H9 (cell line): ENCODE results near the gene CDH4. TPM values are rescaled to one million over a fixed set of nuclear protein-coding genes. Genes with fewer than 3 reads are reported as not detected.

ENCODE experiments used
- DNase-seq: peaks from one replicate; pipeline ENCODE4 v3.0.0-alpha.2; 2017
- H2AFZ ChIP-seq: one replicate; pipeline ENCODE4 v1.6.1; 2013; ENCODE audit warnings: mild to moderate bottlenecking, low read length, control low read depth, moderate library complexity
- H2AK5ac ChIP-seq: 2 replicates; pipeline ENCODE4 v1.6.1; 2013; ENCODE audit warnings: low read length, control low read depth, mixed read lengths; ENCODE audit not compliant: insufficient read length
- H2BK120ac ChIP-seq: one replicate; pipeline ENCODE4 v1.6.1; 2013; ENCODE audit warnings: low read depth, mild to moderate bottlenecking, low read length, control low read depth, inconsistent platforms; ENCODE audit not compliant: poor library complexity, severe bottlenecking
- H2BK12ac ChIP-seq: 2 replicates; pipeline ENCODE4 v1.6.1; 2013; ENCODE audit warnings: low read length, control low read depth, mixed read lengths, low read depth; ENCODE audit not compliant: insufficient read length
- H2BK15ac ChIP-seq: 2 replicates; pipeline ENCODE4 v1.6.1; 2013; ENCODE audit warnings: low read depth, low read length, control low read depth
- H2BK20ac ChIP-seq: one replicate; pipeline ENCODE4 v1.6.1; 2013; ENCODE audit warnings: low read depth, mild to moderate bottlenecking, low read length, control low read depth, inconsistent platforms; ENCODE audit not compliant: poor library complexity, severe bottlenecking
- H2BK5ac ChIP-seq: 2 replicates; pipeline ENCODE4 v1.6.1; 2013; ENCODE audit warnings: low read length, control low read depth, mixed read lengths; ENCODE audit not compliant: insufficient read length
- H3K14ac ChIP-seq: 2 replicates; pipeline ENCODE4 v1.6.1; 2013; ENCODE audit warnings: low read length, control low read depth; ENCODE audit not compliant: insufficient read depth
- H3K18ac ChIP-seq: 2 replicates; pipeline ENCODE4 v1.6.1; 2013; ENCODE audit warnings: low read depth, mild to moderate bottlenecking, mixed read lengths, low read length, control low read depth; ENCODE audit not compliant: insufficient read length
- H3K23ac ChIP-seq: 2 replicates; pipeline ENCODE4 v1.6.1; 2013; ENCODE audit warnings: low read length, control low read depth, mixed read lengths, low read depth; ENCODE audit not compliant: insufficient read length
- H3K23me2 ChIP-seq: 2 replicates; pipeline ENCODE4 v1.6.1; 2013; ENCODE audit warnings: low read depth, mild to moderate bottlenecking, mixed read lengths, low read length, control low read depth; ENCODE audit not compliant: insufficient read length, poor library complexity, severe bottlenecking
- H3K27ac ChIP-seq: 2 replicates; pipeline ENCODE4 v1.5.1; 2013; ENCODE audit warnings: low read length, control low read depth, mixed read lengths, low read depth; ENCODE audit not compliant: insufficient read length
- H3K27me3 ChIP-seq: 2 replicates; pipeline ENCODE4 v1.6.1; 2013; ENCODE audit warnings: low read length, control low read depth, inconsistent platforms; ENCODE audit not compliant: insufficient read depth
- H3K4ac ChIP-seq: 2 replicates; pipeline ENCODE4 v1.6.1; 2013; ENCODE audit warnings: low read depth, mild to moderate bottlenecking, control low read depth, inconsistent platforms, low read length, moderate library complexity
- H3K4me1 ChIP-seq: 2 replicates; pipeline ENCODE4 v1.6.1; 2013; ENCODE audit warnings: low read length, control low read depth, inconsistent platforms; ENCODE audit not compliant: insufficient read depth
- H3K4me2 ChIP-seq: 2 replicates; pipeline ENCODE4 v1.6.1; 2013; ENCODE audit warnings: low read length, control low read depth, mixed read lengths; ENCODE audit not compliant: insufficient read length, insufficient read depth
- H3K56ac ChIP-seq: 2 replicates; pipeline ENCODE4 v1.6.1; 2013; ENCODE audit warnings: low read depth, mild to moderate bottlenecking, mixed read lengths, low read length, control low read depth; ENCODE audit not compliant: insufficient read length
- H3K79me1 ChIP-seq: 2 replicates; pipeline ENCODE4 v1.6.1; 2013; ENCODE audit warnings: low read depth, mild to moderate bottlenecking, moderate library complexity, low read length, control low read depth, inconsistent platforms; ENCODE audit not compliant: insufficient read depth, poor library complexity, severe bottlenecking
- H3K79me2 ChIP-seq: 2 replicates; pipeline ENCODE4 v1.6.1; 2013; ENCODE audit warnings: low read length, control low read depth, inconsistent platforms; ENCODE audit not compliant: insufficient read depth
- H3K9ac ChIP-seq: 2 replicates; pipeline ENCODE4 v1.6.1; 2013; ENCODE audit warnings: low read length, control low read depth, mixed read lengths; ENCODE audit not compliant: insufficient read length; ENCODE audit errors: extremely low read depth
- H3K9me3 ChIP-seq: one replicate; pipeline ENCODE4 v1.6.1; 2013; ENCODE audit warnings: low read depth, low read length, inconsistent platforms; ENCODE audit not compliant: control insufficient read depth
- H3T11ph ChIP-seq: one replicate; pipeline ENCODE4 v1.6.1; 2013; ENCODE audit warnings: mild to moderate bottlenecking, low read length, control low read depth, inconsistent platforms
- H4K20me1 ChIP-seq: one replicate; pipeline ENCODE4 v1.6.1; 2013; ENCODE audit not compliant: control insufficient read depth, insufficient read length, insufficient read depth
- H4K5ac ChIP-seq: 2 replicates; pipeline ENCODE4 v1.6.1; 2013; ENCODE audit warnings: low read depth, mild to moderate bottlenecking, mixed read lengths, low read length, control low read depth; ENCODE audit not compliant: insufficient read length
- H4K8ac ChIP-seq: replicated peaks from 2 replicates; pipeline ENCODE4 v1.6.1; 2013; ENCODE audit warnings: low read length, control low read depth, mixed read lengths, low read depth; ENCODE audit not compliant: insufficient read length
- H4K91ac ChIP-seq: 2 replicates; pipeline ENCODE4 v1.6.1; 2013; ENCODE audit warnings: low read depth, mild to moderate bottlenecking, moderate library complexity, mixed read lengths, low read length, control low read depth; ENCODE audit not compliant: insufficient read length
- H3K27ac Mint-ChIP-seq, 3 experiments: 2 replicates in 2 of 3; 3 replicates in 1 of 3; pipeline ENCODE4 v1.8.0; 2020 to 2021; ENCODE audit warnings: mixed read lengths in 3 of 3, mild to moderate bottlenecking in 1 of 3, moderate library complexity in 1 of 3
- H3K27me3 Mint-ChIP-seq: 2 replicates; pipeline ENCODE4 v1.8.0; 2021; ENCODE audit warnings: low read depth, mild to moderate bottlenecking, moderate library complexity, mixed read lengths
- H3K36me3 Mint-ChIP-seq, 3 experiments: 2 replicates in 2 of 3; 3 replicates in 1 of 3; pipeline ENCODE4 v1.8.0; 2020 to 2021; ENCODE audit warnings: low read depth in 3 of 3, mixed read lengths in 3 of 3; ENCODE audit not compliant: insufficient read depth in 1 of 3
- H3K4me1 Mint-ChIP-seq, 2 experiments: 2 replicates each; pipeline ENCODE4 v1.8.0; 2020; ENCODE audit warnings: mixed read lengths in 2 of 2
- H3K4me3 Mint-ChIP-seq, 2 experiments: 2 replicates in 1 of 2; 3 replicates in 1 of 2; pipeline ENCODE4 v1.8.0; 2020 to 2021; ENCODE audit warnings: mild to moderate bottlenecking in 2 of 2, mixed read lengths in 2 of 2, moderate library complexity in 1 of 2
- H3K9me3 Mint-ChIP-seq, 2 experiments: 2 replicates in 1 of 2; 3 replicates in 1 of 2; pipeline ENCODE4 v1.8.0; 2020; ENCODE audit warnings: mild to moderate bottlenecking in 2 of 2, mixed read lengths in 2 of 2, moderate library complexity in 1 of 2
- CTCF ChIP-seq: fragments of 200-600 bp; sonication (generic); conservative IDR thresholded peaks from 3 replicates; pipeline ENCODE4 v1.8.0; 2021; ENCODE audit warnings: antibody characterized with exemption, mild to moderate bottlenecking
- WGBS: extraction: QIAGEN DNeasy Blood & Tissue Kit; methylation state at CpG from one replicate; pipeline ENCODE4 v1.1.7; 2013; ENCODE audit warnings: missing lambda C conversion rate, low lambda C conversion rate, mixed read lengths; ENCODE audit not compliant: insufficient read length; ENCODE audit errors: extremely low coverage; 5-methylcytosine and 5-hydroxymethylcytosine counted together
- total RNA-seq: library from RNA; stranded (reverse); gene quantifications from 2 replicates; pipeline ENCODE4 v1.2.1, GENCODE V29; 2021

Gene CDH4
- total RNA-seq, 1 experiment from 2014 or later = 3.0 TPM

- no peak overlapping the region for H3K23ac ChIP-seq
- H3K27ac ChIP-seq = no peak overlapping the region
- H3K4ac ChIP-seq = no peak overlapping the region
- DNase-seq = no peak
- H2BK5ac ChIP-seq = no peak overlapping the region
- no peaks in the 10 kb centered on the region for H3K4me1 ChIP-seq
- H3K23me2 ChIP-seq = no peaks in the 10 kb centered on the region
- Mint-ChIP-seq H3K36me3 (peaks cover 0 to 2% (median 0%) of the 10 kb centered on the region in 3 experiments; a peak in 2 of 7 replicates), H3K9me3 (peaks cover 0 to 14% of the 10 kb centered on the region in 2 experiments; a peak in 2 of 5 replicates), H3K4me3 (no peak overlapping the region), H3K4me1 (peaks cover 30 to 35% of the 10 kb centered on the region in 2 experiments), H3K27me3 (peaks cover 30% of the 10 kb centered on the region), H3K27ac (no peak overlapping the region; a peak in 1 of 7 replicates)
- H3T11ph ChIP-seq = no peak overlapping the region
- no peaks in the 10 kb centered on the region for H3K79me1 ChIP-seq
- no peak overlapping the region for H3K18ac ChIP-seq
- no peak overlapping the region for H2AK5ac ChIP-seq
- no peak overlapping the region; the same call in 1 of the 2 replicates for H3K14ac ChIP-seq
- H4K20me1 ChIP-seq = no peaks in the 10 kb centered on the region
- no peak overlapping the region for H2AFZ ChIP-seq
- no peak overlapping the region for H3K4me2 ChIP-seq
- no peak overlapping the region for H4K8ac ChIP-seq
- H3K9me3 ChIP-seq = no peaks in the 10 kb centered on the region
- no peaks in the 10 kb centered on the region for H3K79me2 ChIP-seq
- H2BK15ac ChIP-seq = no peak overlapping the region
- no peak overlapping the region for H2BK20ac ChIP-seq
- H2BK12ac ChIP-seq = no peak overlapping the region
- no peak overlapping the region for H3K9ac ChIP-seq
- no CpG with 5 or more reads among the region's 23 CpGs for WGBS
- H4K91ac ChIP-seq = no peak overlapping the region
- no peak overlapping the region for H4K5ac ChIP-seq
- TF ChIP-seq CTCF = no peak
- H3K56ac ChIP-seq = no peak overlapping the region
- no peak overlapping the region for H2BK120ac ChIP-seq
- no peaks in the 10 kb centered on the region; the same call in 1 of the 2 replicates for H3K27me3 ChIP-seq
Measured at GRCh38 chr20:61640131-61640870, 388.2 kb downstream of the CDH4 start.
